HG03097 (cell line): ENCODE measurements around the gene GNL1.
"Not testable (repeated sequence)": the region's sequence is repeated elsewhere in the genome, so short reads cannot be mapped to it uniquely, and the experiment has no call there.

Experiments
- ATAC-seq: cut with Tn5 transposase; IDR thresholded peaks from one replicate; pipeline ENCODE4 v1.9.1; 2021; ENCODE audit not compliant: unreplicated experiment, low FRiP score

The GNL1 gene

GRCh38 chr6:30533460-30534294, 22.6 kb downstream of the GNL1 start:
- no peak for ATAC-seq

GRCh38 chr6:30530014-30530413, 26.3 kb downstream of the GNL1 start:
- no peak for ATAC-seq

GRCh38 chr6:30529349-30529875, 26.9 kb downstream of the GNL1 start:
- peak; percentile 59 for ATAC-seq

- not testable (repeated sequence) for ATAC-seq
Measured at GRCh38 chr6:30526444-30526843, 29.8 kb downstream of the GNL1 start.

- not testable (repeated sequence) for ATAC-seq
Measured at GRCh38 chr6:30521952-30522351, 34.3 kb downstream of the GNL1 start.

GRCh38 chr6:30521082-30521481, 35.2 kb downstream of the GNL1 start:
- ATAC-seq = not testable (repeated sequence)

- ATAC-seq = no peak
Measured at GRCh38 chr6:30520522-30520921, 35.8 kb downstream of the GNL1 start.

- not testable (repeated sequence) for ATAC-seq
Measured at GRCh38 chr6:30518505-30519145, 37.7 kb downstream of the GNL1 start.

- ATAC-seq = not testable (repeated sequence)
Measured at GRCh38 chr6:30517767-30518504, 38.4 kb downstream of the GNL1 start.

- not testable (repeated sequence) for ATAC-seq
Measured at GRCh38 chr6:30516754-30517076, 39.6 kb downstream of the GNL1 start.

GRCh38 chr6:30515944-30516753, 40.1 kb downstream of the GNL1 start:
- ATAC-seq = peak; percentile 62

- ATAC-seq = no peak
Measured at GRCh38 chr6:30515106-30515505, 41.2 kb downstream of the GNL1 start.

GRCh38 chr6:30513451-30513850, 42.8 kb downstream of the GNL1 start:
- no peak for ATAC-seq

GRCh38 chr6:30511169-30511546, 45.1 kb downstream of the GNL1 start:
- ATAC-seq = no peak

- no peak for ATAC-seq
Measured at GRCh38 chr6:30510419-30511168, 45.7 kb downstream of the GNL1 start.

- ATAC-seq = no peak
Measured at GRCh38 chr6:30508890-30509736, 47.2 kb downstream of the GNL1 start.

GRCh38 chr6:30507849-30508827, 48.2 kb downstream of the GNL1 start:
- no peak for ATAC-seq
